ENCODE data around the gene TMEM272.

The TMEM272 gene

GRCh38 chr13:51781246-51782022, 63.5 kb downstream of the TMEM272 start:
- TF ChIP-seq CTCF (IDR thresholded peaks at IDR 0.05; ENCODE audit: borderline replicate concordance, control extremely low read depth, extremely low read depth, insufficient read depth, missing control alignments) = peak; percentile 31
- DNase-seq (ENCODE audit: low spot score) = peak; percentile 53
- in situ Hi-C loops (cut with MboI; ENCODE audit: low sequenced_read_pairs, unreplicated experiment) = loop anchor here (25.0 kb wide), 1 partner anchor 494 kb away; no protein-coding TSS in a partner anchor

- in situ Hi-C loops (cut with MboI; ENCODE audit: low sequenced_read_pairs, unreplicated experiment) = loop anchor here (25.0 kb wide), 1 partner anchor 493 kb away; no protein-coding TSS in a partner anchor
- no peak for DNase-seq (ENCODE audit: low spot score)
- TF ChIP-seq CTCF (IDR thresholded peaks at IDR 0.05; ENCODE audit: borderline replicate concordance, control extremely low read depth, extremely low read depth, insufficient read depth, missing control alignments) = no peak
Observed at GRCh38 chr13:51780099-51780498, 64.9 kb downstream of the TMEM272 start.

- in situ Hi-C loops (cut with MboI; ENCODE audit: low sequenced_read_pairs, unreplicated experiment) = loop anchor here (25.0 kb wide), 1 partner anchor 491 kb away; no protein-coding TSS in a partner anchor
- DNase-seq (ENCODE audit: low spot score) = no peak
- no peak for TF ChIP-seq CTCF (IDR thresholded peaks at IDR 0.05; ENCODE audit: borderline replicate concordance, control extremely low read depth, extremely low read depth, insufficient read depth, missing control alignments)
Observed at GRCh38 chr13:51778392-51778791, 66.6 kb downstream of the TMEM272 start.

GRCh38 chr13:51777921-51778320, 67.1 kb downstream of the TMEM272 start:
- DNase-seq (ENCODE audit: low spot score) = no peak
- no peak for TF ChIP-seq CTCF (IDR thresholded peaks at IDR 0.05; ENCODE audit: borderline replicate concordance, control extremely low read depth, extremely low read depth, insufficient read depth, missing control alignments)
- in situ Hi-C loops (cut with MboI; ENCODE audit: low sequenced_read_pairs, unreplicated experiment) = loop anchor here (25.0 kb wide), 1 partner anchor 491 kb away; no protein-coding TSS in a partner anchor

- in situ Hi-C loops (cut with MboI; ENCODE audit: low sequenced_read_pairs, unreplicated experiment) = loop anchor here (25.0 kb wide), 1 partner anchor 489 kb away; no protein-coding TSS in a partner anchor
- no peak for TF ChIP-seq CTCF (IDR thresholded peaks at IDR 0.05; ENCODE audit: borderline replicate concordance, control extremely low read depth, extremely low read depth, insufficient read depth, missing control alignments)
- no peak for DNase-seq (ENCODE audit: low spot score)
Observed at GRCh38 chr13:51776179-51776578, 68.8 kb downstream of the TMEM272 start.

GRCh38 chr13:51773515-51773914, 71.5 kb downstream of the TMEM272 start:
- in situ Hi-C loops (cut with MboI; ENCODE audit: low sequenced_read_pairs, unreplicated experiment) = no loop called here
- DNase-seq (ENCODE audit: low spot score) = no peak
- no peak for TF ChIP-seq CTCF (IDR thresholded peaks at IDR 0.05; ENCODE audit: borderline replicate concordance, control extremely low read depth, extremely low read depth, insufficient read depth, missing control alignments)

Data from GM13976 (cell line).